GM12892 (cell line): ENCODE measurements around the gene C8A.

Experiments used
- POLR2A ChIP-seq: IDR thresholded peaks from 2 replicates; pipeline ENCODE4 v1.6.1; 2011; ENCODE audit warnings: low read depth, low read length, control low read depth
- POLR2AphosphoS5 ChIP-seq: IDR thresholded peaks from 2 replicates; pipeline ENCODE4 v1.6.1; 2011; ENCODE audit warnings: low read depth, low read length, control low read depth
- TAF1 ChIP-seq: IDR thresholded peaks from 2 replicates; pipeline ENCODE4 v1.6.1; 2011; ENCODE audit warnings: low read depth, mild to moderate bottlenecking, control low read depth, low read length, borderline replicate concordance

DNA sequence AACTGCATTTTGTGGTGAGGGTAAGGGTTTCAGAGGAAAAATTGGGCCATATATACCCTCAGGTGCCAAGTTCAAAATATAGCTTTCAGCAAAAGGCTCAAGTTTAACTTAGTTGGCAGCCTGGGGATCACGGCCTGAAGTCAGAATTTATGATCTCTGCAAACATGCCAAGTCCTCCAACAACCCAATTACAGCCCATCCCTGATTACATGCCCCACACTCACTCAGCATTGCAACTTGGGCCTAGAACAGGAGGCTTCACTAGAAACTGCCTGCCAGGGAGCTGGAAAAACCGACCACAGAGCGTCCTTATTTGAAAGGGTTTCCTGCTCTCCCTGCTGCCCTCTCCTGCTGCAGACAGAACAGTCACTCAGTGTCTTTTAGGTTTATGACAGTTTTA, 47.8 kb upstream of the C8A start:
- TF ChIP-seq TAF1 (no peak), POLR2AphosphoS5 (no peak), POLR2A (no peak)
